Measurements from ENCODE around the gene ADAMTSL5.

Gene ADAMTSL5

DNA sequence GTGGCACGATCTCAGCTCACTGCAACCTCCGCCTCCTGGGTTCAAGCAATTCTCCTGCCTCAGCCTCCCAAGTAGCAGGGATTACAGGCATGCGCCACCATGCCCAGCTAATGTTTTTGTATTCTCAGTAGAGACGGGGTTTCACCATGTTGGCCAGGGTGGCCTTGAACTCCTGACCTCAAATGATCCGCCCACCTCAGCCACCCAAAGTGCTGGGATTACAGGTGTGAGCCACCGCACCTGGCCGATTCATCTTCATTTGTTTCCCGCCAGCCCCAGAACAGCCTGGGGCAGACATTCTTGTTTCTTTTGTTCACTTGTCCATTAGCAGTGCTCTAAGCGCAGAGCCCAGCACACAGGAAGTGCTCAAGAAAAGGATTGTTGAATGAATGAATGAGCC is 35.8 kb downstream of the ADAMTSL5 start:
- DNase-seq: peak; percentile 26

DNA sequence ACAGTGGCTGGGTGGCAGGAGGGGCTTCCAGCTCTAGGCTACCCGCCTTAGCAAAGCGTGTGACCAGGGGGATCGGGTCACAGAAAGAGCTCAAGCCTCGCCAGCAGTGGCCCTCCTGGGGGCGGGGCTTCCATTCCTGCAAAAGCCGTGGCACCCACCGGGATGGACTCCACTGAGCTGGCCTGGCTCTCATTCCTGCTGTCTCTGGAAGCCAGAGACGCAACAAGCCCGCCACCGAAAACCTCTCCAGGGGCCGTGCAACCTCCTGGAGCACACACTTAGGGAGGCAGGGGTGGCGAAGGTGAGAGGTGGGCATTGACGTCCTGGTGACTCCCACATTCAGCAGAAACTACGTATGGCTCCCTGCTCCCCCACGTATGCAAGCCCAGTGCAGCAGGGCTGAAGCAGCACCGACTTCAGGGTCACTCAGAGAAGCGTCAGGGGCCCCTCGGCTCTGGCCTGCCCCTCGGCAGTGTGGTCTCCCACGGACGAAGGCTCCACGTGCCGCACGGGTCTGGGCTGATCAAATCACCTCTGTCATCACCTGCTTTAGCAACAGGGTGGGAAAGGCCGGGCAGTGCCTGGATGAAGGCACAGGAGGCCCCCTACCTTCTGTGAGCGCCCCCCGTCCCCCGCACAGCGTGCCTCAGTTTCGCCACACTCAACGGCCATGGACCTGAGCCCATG is 36.9 kb downstream of the ADAMTSL5 start:
- DNase-seq: no peak

DNA sequence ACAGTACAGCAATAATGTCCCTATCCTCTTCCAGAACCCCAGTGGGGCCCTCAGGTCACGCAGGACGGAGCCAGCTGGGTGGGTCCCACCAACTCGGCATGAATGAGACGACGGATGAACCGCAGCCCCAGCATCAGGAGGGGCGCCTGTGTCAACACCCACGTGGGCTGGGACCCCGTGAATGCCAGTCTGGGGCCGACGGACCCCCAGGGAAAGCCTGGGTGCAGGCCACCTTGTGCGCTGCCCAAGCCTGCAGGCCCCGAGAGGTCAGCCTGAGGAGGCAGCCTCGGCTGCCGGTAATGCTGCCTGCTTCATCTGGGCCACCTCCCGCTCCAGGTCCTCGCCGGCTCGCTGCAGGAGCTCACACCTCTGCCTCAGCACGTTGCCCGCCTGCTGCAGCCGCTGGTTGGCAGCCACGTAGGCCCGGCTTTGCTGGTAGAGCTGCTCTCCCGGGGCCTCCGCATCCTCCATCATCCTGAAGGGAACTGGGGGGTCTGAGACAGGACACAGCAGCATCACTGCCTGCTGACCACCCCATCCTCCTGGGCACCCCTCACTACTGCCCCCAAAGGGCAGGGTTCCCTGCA is 38.0 kb downstream of the ADAMTSL5 start:
- DNase-seq: no peak

DNA sequence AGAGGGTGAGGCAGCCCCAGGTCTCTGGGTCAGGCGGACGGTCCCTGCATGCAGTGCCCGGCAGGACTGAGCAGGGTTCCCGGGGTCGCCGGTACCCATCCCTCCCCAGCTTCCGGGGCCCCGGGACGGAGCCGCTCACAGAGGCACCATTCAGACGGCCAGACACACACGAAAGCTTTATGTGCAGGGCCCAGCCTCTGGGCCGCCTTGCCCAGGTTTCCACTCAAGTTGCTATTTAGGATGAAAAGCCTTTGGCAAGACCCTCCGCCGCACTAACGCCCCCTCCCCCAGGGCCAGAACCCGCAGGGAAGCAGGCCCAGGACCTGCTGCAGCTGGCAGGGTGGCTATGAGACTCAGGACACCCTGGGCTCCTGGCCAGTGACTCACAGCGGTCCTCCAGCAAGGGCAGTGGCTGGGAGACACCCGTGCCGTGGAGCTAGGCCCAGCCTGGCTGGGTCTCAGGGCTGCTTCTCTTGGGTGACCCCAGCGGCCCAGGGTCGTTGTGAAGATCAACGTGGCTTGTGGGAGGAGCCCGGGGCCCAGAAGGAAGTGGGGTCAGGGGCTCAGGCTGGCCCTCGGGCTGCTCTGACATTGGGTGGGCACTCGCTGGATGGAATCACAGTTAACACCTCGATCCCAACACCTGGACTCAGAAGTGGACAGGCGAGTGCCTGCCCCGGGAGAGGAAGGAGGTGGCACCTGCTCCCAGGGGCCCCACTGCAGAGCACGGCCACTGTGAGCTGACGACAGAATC is 38.6 kb downstream of the ADAMTSL5 start:
- DNase-seq: no peak

DNA sequence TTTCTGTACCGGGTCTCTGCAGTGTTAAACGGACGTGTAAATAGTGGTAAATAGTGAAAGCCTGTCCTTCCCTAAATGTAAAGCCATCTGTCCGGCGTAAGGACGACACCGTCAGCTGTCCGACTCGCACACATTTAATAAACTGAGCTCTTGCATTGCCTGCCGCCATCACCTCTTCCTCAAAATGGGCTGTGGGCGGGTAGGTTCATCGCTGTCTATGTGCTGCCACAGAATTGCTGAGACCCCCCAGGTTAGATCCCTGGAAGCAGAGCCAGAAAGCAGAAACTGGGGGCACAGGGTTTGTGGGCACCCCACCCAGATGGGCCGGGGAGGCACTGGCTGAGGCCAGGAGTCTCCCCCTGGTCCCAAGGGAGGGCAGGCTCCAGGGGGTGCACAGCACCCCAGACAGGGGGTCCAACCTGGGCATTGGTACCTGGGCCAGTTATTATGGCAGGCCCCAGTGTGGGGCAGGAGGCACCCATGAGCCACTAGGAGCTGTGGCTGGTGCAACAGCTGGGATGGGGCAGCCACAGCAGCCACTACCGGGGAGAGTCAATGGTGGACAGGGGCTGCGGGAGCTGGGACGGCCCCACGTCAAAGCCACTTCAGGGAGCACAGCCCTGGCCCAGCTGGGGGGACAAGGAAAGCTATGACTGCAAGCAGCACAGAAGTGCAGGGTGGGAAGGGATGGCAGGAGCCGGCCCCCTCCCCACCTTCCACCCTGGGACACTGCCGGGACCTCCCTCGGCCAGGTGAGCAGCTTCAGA is 39.6 kb downstream of the ADAMTSL5 start:
- DNase-seq: no peak

DNA sequence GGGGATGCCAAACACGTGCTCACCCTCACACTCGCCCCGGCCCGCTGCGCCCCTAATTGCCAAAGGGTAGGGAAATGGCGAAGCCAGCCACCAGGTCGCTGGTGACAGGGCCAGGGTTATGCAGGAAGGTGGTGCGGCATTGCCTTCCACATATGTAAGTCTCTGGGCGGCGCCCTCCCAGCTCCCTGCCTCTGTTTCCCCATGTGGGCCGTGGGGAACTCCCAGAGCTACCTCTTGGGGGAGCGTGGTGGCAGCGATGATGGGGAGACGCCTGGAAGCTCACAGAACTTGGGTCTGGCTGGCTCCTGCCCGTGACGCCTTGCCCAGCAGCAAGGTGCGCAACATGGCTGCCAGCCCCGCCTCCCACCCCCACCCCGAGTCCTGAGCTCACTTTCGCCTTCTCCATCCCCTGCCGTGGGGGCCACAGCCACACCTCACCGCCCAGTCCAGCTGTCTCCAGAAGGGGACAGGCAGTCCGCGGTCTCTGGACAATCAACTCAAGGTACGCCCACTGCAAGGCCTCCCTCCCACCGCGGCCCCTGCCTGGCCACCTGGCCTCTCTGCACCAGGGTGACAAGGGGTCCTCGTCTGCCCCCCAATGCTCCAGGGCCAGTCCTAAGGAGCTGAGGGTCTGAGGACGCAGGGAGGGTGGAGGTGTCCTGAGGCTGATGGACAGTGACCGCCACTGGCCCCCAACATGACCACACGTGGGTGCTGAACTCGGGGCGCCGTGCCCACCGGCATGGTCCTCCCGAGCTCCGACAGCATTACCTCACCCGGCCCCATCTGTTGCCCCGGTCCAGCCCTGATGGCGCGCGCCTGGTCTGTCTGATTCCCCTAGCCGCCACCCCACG is 40.4 kb downstream of the ADAMTSL5 start:
- peak; percentile 60 for DNase-seq

DNA sequence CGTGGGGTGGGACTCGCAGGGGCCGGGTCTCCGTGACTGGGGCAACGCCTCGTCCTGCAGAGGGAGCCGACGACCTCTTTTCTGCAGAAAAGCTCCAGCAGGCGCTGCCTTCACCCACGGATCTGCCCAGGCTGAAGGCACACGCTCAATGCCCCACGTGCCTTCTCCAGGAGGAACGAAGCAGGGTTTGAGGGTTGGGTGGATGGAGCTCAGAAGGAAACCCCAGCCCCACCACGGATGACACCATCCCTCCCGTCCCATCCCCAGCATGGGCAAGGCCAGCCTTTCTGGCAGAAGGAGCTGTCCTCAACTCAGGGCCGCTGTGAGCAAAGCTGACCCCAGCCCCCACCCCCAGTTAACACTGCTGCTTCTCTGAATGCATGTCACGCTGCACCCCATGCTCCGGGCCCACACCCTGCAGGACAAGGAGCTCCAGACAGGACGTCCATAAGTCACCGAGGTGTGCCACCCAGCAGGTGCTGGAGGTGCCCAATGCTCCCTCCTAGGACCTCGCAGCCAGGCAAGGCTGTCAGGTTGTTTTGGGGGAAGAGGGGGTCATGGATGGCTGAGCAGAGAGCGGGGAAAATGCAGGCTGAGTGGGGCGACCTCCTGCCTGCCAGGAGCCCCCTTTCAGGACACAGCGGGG is 41.2 kb downstream of the ADAMTSL5 start:
- DNase-seq: peak; percentile 44

DNA sequence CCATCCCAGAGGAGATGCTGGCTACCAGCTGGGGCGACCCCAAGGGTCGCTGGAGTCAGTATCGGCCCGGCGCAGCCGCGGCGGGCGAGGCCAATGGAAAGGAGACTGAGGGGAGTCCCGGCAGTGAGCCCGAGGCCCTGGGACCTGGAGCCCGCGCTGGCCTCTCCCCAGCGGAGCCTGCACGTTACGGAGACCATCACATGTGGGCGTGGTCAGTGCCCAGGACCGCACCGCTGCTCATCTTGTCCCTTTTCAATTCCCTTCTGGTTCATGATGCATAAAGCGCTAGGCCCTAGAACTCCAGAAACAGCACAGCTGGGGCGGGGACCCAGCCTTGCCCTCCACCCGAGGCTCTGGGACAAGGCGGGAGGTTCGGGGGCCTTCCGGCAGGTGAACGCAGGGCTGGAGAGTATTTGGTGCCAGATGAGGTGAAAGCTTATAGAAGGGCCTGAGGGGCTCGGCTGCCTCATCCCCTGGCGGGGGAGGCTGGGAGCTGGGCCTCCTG is 41.8 kb downstream of the ADAMTSL5 start:
- DNase-seq: peak; percentile 70

DNA sequence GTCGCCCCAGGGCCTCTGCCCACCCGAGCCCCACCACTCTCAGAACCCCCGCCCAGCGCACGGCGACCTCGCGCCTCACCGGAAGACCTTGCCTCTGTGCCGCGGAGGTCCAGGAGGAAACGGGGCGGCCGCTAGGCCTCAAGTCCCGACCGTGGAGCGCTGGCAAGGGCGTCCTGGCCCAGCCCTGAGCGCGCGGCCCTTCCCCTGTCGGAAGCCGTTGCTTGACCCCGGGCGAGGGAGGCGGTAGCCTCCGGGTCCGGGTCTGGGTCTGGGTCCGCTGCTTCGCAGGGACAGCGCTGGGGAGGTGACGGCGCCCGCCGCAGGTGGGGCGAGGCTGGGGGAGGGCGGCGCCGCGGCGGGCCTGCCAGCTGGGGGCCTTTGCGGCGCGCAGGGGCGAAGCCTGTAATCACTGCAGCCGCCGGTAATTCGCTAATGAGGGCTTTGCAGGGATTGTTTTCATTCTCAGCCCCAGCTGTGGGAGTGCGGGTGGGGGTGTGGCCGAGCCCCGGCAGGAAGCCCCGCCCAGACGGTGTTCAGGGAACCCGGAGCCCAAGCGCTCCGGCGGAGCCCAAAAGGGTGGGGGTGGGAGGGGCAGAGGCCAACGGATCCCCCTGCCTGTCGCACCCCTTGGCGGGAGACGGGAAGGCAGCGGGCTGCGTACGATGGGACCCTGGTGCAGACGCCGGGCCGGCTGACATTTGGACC is 42.4 kb downstream of the ADAMTSL5 start:
- DNase-seq: peak; percentile 96

DNA sequence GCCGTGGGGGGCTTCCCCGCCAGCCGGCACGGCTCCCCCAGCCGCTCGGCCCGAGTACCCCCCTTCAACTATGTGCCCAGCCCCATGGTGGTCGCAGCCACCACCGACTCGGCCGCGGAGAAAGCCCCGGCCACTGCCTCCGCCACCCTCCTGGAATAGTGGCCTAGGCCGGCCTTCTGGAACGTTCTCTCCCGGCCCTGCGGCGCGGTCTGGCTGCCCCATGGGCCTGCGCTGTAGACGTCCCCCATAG is 42.8 kb downstream of the ADAMTSL5 start:
- no peak for DNase-seq

DNA sequence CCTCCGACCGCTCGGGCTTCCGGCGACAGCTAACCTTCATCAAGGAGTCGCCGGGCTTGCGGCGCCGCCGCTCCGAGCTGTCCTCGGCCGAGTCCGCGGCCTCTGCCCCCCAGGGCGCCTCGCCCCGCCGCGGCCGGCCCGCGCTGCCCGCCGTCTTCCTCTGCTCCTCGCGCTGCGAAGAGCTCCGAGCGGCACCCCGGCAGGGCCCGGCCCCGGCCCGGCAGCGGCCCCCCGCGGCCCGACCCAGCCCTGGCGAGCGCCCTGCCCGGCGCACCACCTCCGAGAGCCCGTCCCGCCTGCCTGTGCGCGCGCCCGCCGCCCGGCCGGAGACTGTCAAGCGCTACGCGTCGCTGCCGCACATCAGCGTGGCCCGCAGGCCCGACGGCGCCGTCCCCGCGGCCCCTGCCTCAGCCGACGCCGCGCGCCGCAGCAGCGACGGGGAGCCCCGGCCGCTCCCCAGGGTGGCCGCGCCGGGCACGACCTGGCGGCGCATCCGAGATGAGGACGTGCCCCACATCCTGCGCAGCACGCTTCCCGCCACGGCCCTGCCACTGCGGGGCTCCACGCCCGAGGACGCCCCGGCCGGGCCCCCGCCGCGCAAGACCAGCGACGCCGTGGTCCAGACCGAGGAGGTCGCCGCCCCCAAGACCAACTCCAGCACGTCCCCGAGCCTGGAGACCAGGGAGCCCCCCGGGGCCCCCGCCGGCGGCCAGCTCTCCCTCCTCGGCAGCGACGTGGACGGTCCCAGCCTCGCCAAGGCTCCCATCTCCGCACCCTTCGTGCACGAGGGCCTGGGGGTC is 43.4 kb downstream of the ADAMTSL5 start:
- DNase-seq: no peak

DNA sequence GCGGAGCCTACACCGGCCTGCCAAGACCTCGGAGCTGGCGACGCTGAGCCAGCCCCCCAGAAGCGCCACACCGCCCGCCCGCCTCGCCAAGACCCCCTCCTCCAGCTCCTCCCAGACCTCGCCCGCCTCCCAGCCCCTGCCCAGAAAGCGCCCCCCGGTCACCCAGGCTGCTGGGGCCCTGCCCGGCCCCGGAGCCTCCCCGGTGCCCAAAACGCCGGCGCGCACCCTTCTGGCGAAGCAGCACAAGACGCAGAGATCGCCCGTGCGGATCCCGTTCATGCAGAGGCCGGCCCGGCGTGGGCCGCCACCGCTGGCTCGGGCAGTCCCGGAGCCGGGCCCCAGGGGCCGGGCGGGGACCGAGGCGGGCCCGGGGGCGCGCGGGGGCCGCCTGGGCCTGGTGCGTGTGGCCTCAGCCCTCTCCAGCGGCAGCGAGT is 44.0 kb downstream of the ADAMTSL5 start:
- DNase-seq: no peak

DNA sequence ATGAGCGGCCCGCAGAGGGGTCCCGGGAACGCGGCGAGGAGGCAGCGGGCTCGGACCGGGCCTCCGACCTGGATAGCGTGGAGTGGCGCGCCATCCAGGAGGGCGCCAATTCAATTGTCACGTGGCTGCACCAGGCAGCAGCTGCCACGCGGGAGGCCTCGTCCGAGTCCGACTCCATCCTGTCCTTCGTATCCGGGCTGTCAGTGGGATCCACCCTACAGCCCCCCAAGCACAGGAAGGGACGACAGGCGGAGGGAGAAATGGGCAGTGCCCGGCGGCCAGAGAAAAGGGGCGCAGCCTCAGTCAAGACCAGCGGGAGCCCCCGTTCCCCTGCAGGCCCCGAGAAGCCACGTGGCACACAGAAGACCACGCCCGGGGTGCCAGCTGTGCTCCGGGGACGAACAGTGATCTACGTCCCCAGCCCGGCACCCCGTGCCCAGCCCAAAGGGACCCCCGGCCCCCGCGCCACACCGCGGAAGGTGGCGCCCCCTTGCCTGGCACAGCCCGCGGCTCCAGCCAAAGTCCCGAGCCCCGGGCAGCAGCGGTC is 44.5 kb downstream of the ADAMTSL5 start:
- DNase-seq: no peak

DNA sequence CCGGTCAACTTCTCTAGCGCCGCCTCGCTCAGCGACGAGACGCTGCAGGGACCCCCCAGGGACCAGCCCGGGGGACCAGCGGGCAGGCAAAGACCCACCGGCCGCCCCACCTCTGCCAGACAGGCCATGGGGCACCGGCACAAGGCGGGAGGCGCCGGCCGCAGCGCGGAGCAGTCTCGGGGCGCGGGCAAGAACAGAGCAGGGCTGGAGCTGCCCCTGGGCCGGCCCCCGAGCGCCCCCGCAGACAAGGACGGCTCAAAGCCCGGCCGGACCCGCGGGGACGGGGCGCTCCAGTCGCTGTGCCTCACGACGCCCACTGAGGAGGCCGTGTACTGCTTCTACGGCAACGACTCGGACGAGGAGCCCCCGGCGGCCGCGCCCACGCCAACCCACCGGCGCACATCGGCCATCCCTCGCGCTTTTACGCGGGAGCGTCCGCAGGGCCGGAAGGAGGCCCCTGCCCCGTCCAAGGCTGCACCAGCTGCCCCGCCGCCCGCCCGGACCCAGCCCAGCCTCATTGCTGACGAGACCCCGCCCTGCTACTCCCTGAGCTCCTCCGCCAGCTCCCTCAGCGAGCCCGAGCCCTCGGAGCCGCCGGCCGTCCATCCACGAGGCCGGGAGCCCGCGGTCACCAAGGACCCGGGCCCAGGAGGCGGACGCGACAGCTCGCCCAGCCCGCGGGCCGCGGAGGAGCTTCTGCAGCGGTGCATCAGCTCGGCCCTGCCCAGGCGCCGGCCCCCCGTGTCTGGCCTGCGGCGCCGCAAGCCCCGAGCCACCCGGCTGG is 45.1 kb downstream of the ADAMTSL5 start:
- DNase-seq: no peak

DNA sequence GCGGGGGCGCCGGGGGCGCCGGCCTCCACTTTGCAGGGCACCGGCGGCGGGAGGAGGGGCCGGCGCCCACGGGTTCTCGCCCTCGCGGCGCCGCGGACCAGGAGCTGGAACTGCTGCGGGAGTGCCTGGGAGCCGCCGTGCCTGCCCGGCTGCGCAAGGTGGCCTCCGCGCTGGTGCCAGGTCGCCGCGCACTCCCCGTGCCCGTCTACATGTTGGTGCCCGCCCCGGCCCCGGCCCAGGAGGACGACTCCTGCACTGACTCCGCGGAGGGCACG is 45.7 kb downstream of the ADAMTSL5 start:
- no peak for DNase-seq

DNA sequence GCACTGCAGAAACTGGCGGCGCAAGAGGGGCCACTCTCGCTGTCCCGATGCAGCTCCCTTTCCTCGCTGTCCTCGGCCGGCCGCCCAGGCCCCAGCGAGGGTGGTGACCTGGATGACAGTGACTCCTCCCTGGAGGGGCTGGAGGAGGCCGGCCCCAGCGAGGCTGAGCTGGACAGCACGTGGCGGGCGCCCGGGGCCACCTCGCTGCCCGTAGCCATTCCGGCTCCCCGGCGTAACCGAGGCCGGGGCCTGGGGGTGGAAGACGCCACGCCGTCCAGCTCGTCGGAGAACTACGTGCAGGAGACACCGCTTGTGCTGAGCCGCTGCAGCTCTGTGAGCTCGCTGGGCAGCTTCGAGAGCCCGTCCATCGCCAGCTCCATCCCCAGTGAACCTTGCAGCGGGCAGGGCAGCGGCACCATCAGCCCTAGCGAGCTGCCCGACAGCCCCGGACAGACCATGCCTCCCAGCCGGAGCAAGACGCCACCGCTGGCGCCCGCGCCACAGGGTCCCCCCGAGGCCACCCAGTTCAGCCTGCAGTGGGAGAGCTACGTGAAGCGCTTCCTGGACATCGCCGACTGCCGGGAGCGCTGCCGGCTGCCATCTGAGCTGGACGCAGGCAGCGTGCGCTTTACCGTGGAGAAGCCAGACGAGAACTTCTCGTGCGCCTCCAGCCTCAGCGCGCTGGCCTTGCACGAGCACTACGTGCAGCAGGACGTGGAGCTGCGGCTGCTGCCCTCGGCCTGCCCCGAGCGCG is 46.2 kb downstream of the ADAMTSL5 start:
- DNase-seq: no peak

DNA sequence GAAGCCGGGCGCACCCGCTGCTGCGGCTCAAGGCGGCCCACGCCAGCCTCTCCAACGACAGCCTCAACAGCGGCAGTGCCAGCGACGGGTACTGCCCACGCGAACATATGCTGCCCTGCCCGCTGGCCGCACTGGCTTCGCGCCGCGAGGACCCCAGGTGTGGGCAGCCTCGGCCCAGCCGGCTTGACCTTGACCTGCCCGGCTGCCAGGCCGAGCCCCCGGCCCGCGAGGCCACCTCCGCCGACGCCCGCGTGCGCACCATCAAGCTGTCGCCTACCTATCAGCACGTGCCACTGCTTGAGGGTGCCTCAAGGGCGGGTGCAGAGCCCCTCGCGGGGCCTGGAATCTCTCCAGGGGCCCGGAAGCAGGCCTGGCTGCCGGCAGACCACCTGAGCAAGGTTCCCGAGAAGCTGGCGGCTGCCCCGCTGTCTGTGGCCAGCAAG is 46.8 kb downstream of the ADAMTSL5 start:
- no peak for DNase-seq

DNA sequence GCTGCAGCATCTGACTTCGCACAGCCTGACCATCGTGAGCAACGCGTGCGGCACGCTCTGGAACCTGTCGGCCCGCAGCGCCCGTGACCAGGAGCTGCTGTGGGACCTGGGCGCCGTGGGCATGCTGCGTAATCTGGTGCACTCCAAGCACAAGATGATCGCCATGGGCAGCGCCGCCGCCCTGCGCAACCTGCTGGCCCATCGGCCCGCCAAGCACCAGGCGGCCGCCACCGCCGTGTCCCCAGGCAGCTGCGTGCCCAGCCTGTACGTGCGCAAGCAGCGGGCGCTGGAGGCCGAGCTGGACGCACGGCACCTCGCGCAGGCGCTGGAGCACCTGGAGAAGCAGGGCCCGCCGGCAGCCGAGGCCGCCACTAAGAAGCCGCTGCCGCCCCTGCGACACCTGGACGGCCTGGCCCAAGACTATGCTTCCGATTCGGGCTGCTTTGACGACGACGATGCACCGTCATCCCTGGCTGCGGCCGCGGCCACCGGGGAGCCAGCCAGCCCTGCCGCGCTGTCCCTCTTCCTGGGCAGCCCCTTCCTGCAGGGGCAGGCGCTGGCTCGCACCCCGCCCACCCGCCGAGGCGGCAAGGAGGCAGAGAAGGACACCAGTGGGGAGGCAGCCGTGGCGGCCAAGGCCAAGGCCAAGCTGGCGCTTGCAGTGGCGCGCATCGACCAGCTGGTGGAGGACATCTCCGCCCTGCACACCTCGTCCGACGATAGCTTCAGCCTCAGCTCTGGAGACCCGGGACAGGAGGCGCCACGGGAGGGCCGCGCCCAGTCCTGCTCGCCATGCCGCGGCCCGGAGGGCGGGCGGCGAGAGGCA is 47.4 kb downstream of the ADAMTSL5 start:
- DNase-seq: no peak
